K562 (cell line): ENCODE data around the gene RNASE7.

Experiments
- HNRNPH1 ChIP-seq: fragments of 200-400 bp; formaldehyde crosslinking; optimal IDR thresholded peaks from 2 replicates; pipeline ENCODE3; 2017; ENCODE audit warnings: low read depth, mild to moderate bottlenecking, low read length, moderate library complexity
- KLF6 ChIP-seq: fragments of 250-450 bp; sonication (Bioruptor Pico); IDR thresholded peaks from 2 replicates; pipeline ENCODE4 v1.4.0; 2020; ENCODE audit warnings: mild to moderate bottlenecking, moderate library complexity, borderline replicate concordance
- TF ChIP-seq, protein P1 (sequence below), 3 experiments: IDR thresholded peaks in 2 of 3; conservative IDR thresholded peaks in 1 of 3; 2 replicates each; pipeline ENCODE4 v1.5.1; 2011 to 2012; ENCODE audit warnings: low read length in 3 of 3, mild to moderate bottlenecking in 3 of 3, control low read depth in 2 of 3, improper control_type of control experiment in 1 of 3, inconsistent platforms in 1 of 3, low read depth in 1 of 3, mixed read lengths in 1 of 3, moderate library complexity in 1 of 3; ENCODE audit not compliant: insufficient read depth in 2 of 3

- TF ChIP-seq HNRNPH1 (no peak), KLF6 (CRISPR knock-in tag) (no peak)
- TF ChIP-seq, protein P1, sequence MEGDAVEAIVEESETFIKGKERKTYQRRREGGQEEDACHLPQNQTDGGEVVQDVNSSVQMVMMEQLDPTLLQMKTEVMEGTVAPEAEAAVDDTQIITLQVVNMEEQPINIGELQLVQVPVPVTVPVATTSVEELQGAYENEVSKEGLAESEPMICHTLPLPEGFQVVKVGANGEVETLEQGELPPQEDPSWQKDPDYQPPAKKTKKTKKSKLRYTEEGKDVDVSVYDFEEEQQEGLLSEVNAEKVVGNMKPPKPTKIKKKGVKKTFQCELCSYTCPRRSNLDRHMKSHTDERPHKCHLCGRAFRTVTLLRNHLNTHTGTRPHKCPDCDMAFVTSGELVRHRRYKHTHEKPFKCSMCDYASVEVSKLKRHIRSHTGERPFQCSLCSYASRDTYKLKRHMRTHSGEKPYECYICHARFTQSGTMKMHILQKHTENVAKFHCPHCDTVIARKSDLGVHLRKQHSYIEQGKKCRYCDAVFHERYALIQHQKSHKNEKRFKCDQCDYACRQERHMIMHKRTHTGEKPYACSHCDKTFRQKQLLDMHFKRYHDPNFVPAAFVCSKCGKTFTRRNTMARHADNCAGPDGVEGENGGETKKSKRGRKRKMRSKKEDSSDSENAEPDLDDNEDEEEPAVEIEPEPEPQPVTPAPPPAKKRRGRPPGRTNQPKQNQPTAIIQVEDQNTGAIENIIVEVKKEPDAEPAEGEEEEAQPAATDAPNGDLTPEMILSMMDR (IDR thresholded peaks at IDR 0.05 in 2 of 3, conservative IDR thresholded peaks at IDR 0.05 in 1 of 3; ENCODE audit: insufficient read depth in 2 of 3, low read depth in 1 of 3, low read length in 3 of 3) = no peak
These were observed 36.6 kb downstream of the RNASE7 start for GRCh38 chr14:21078726-21079125.
